Measurements from ENCODE around the gene HCFC1.

GRCh38 chrX:153911798-153912197 is 59.8 kb downstream of the HCFC1 start:
- TF ChIP-seq EZH2 (IDR thresholded peaks at IDR 0.05; ENCODE audit: borderline replicate concordance, low read depth, low read length, poor library complexity, severe bottlenecking) (no peak), CTCF (conservative IDR thresholded peaks at IDR 0.05; ENCODE audit: low read depth, low read length) (no peak)
